G401 (cell line): Measurements from ENCODE around the gene CASP3. TPM values are rescaled to one million over a fixed set of nuclear protein-coding genes. Genes with fewer than 3 reads are reported as not detected.
"Not testable (repeated sequence)": the region's sequence is repeated elsewhere in the genome, so short reads cannot be mapped to it uniquely, and the experiment has no call there.

Source experiments
- DNase-seq: peaks from one replicate; pipeline ENCODE4 v3.0.0-alpha.2; 2015; ENCODE audit warnings: low spot score
- in situ Hi-C: cut with HindIII; loops from 2 replicates; pipeline ENCODE4 v1.10.0; 2016; ENCODE audit warnings: low sequenced_read_pairs, mixed read lengths
- total RNA-seq: library from RNA; depleted of rRNA; stranded (reverse); fragments of >200 nt; shearing (Covaris generic); gene quantifications from 2 replicates; pipeline ENCODE4 v1.2.3, GENCODE V29; 2014

Gene CASP3
- total RNA-seq, 1 experiment from 2014 or later, result 63.7 TPM

DNA sequence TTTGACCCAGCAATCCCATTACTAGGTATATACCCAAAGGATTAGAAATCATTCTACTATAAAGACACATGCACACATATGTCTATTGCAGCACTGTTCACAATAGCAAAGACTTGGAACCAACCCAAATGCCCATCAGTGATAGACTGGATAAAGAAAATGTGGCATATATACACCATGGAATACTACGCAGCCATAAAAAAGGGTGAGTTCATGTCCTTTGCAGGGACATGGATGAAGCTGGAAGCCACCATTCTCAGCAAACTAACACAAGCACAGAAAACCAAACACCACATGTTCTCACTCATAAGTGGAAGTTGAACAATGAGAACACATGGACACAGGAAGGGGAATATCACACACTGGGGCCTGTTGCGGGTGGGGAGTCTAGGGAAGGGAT lies 41.8 kb downstream of the CASP3 start:
- DNase-seq, in situ Hi-C loops: not testable (repeated sequence)

DNA sequence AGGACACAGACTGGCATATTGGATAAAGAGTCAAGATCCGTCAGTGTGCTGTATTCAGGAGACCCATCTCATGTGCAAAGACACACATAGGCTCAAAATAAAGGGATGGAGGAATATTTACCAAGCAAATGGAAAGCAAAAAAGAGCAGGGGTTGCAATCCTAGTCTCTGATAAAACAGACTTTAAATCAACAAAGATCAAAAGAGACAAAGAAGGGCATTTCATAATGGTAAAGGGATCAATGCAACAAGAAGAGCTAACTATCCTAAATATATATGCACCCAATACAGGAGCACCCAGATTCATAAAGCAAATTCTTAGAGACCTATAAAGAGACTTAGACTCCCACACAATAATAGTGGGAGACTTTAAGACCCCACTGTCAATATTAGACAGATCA lies 46.4 kb downstream of the CASP3 start:
- in situ Hi-C loops, result not testable (repeated sequence)

DNA sequence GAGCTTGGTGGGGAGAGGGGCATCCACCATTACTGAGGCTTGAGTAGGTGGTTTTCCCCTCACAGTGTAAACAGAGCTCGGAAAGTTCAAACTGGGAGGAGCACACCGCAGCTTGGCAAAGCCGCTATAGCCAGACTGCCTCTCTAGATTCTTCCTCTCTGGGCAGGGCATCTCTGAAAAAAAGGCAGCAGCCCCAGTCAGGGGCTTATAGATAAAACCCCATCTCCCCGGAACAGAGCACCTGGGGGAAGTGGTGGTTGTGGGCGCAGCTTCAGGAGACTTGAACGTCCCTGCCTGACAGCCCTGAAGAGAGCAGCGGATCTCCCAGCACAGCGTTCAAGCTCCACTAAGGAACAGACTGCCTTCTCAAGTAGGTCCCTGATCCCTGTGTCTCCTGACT lies 48.3 kb downstream of the CASP3 start:
- DNase-seq, in situ Hi-C loops: not testable (repeated sequence)

More for the DNA sequence above, 46.4 kb downstream of the CASP3 start:
- DNase-seq, result not testable (repeated sequence)

DNA sequence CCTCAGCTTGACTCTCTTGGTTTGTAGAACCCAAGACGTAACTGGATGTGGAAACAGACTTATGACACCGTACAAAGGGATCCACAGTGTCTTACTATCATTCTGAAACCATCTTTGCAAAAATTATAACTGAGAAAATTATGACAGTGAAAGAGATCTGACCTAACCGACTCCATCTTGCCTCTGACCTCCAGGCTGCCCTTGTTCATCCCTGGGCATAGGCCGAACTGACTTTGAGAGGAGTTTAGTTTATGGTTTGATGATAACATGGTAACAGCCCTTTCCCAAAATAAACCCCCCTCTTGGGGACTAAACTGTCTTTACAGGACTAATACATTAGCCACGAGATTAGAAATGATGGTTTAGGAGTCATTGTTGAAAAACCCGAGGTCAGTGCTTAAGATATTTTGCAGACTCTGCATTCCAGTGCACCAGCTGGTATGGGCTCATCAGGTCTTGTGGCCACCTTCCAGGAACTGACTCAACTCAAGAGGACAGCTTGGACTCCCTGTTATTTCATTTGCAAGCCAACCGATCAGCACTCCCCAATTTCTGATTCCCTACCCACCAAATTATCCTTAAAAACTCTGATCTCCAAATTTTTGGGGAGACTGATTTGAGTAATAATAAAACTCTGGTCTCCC lies 49.6 kb downstream of the CASP3 start:
- in situ Hi-C loops, result no loop called here
- no peak for DNase-seq

DNA sequence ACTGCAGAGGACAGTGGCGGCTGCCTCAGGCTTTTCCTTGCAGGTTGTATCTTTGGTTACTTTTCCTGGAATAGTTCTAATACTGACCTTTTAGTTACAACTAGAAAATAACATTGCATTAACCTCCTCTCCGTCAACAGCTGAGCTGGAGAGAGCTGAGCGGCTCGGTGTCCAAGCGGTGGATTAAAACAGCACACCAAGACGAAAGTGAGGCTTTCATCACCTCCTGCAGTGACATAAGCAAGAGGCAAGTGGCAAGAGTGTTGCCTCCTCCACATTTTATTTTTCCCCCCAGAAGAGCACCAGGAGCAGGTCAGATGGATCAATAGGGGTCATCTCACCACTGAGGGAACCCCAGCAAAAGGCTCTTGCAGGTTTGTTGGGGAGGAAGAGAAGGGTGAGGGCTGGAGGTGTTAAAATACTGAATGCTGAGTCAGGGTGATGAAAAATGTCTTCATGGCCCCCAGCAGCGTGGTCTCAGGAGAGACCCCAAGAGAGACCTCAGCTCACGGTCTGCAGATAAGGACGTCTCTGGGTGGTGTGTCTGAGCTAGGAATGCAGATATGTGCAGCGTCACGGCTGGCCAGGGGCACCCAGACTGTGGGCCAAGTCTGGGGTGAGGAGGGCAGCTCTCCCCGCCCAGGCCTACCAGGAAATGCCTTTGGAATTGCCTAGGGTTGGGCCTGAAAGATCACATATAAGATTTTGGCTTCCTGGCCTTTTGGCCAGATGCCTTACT lies 50.3 kb downstream of the CASP3 start:
- in situ Hi-C loops, result no loop called here
- no peak for DNase-seq

DNA sequence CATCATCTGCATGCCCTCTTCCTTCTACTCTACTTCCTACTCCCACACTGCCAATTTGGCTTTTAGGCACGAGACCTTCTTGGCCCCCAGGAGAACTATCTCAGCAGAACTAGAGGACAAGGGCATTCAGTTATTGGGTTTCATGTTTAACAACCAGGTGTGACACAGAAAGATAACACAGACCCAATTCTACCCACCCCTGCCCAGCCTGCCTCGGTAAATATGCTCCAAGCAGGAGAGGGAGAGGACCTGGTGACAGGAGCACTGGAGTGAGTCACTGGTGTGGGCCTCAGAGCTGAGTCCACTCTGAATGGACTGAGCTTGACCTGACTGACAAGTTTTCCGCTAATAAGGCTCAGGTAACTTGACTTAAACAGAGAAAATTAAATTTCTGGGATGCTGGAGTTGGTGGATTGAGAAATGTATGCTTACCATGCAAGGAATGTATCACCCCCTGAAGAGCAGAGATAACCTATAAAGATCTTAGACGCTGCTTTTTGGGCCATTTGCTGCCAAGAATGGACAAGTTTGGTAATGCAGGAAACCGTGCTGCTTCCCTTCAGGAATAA lies 52.5 kb downstream of the CASP3 start:
- in situ Hi-C loops, result no loop called here
- DNase-seq, result no peak

DNA sequence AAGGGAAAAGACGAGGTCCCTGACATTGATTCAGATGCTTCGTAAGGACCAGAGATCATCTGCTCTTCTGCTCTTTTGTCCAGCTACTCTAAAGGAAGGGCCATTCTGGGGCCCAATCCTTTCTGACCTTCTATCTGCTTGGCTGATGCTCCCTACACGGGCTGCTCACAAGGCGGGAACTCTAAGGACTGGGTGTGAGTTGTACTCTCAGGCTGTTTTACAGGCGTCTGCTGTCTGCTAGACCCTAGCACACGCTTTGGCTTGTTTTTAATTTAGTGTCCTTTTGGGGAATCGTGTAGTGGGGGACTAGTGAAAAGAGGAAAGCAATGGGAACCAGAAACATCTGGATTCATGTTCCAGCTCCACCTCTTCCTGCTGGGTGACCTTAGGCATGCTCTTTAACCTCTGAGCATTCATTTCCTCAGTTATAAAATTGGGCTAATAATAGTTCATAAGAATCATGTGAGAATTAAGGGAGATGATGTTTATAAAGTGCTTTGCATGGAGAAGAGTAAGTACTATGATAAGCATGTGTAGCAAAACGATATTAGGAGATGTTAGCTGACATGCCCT lies 53.1 kb downstream of the CASP3 start:
- DNase-seq, result no peak

DNA sequence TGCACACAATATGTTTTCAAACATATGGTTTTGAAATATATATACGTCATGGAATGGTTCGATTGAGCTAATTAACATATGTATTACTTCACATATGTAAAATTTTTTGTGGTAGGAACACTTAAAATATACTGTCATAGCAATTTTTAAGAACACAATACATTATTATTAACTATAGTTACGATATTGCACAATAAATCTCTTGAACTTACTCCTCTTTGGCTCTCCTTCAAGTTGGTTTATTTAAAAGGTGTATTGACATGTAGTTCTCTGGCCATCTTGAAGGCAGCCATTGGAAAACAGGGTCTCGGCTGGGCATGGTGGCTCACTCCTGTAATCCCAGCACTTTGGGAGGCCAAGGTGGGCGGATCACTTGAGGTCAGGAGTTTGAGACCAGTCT lies 53.8 kb downstream of the CASP3 start:
- in situ Hi-C loops, result no loop called here
- DNase-seq, result no peak

More for the DNA sequence above, 53.1 kb downstream of the CASP3 start:
- in situ Hi-C loops, result no loop called here

DNA sequence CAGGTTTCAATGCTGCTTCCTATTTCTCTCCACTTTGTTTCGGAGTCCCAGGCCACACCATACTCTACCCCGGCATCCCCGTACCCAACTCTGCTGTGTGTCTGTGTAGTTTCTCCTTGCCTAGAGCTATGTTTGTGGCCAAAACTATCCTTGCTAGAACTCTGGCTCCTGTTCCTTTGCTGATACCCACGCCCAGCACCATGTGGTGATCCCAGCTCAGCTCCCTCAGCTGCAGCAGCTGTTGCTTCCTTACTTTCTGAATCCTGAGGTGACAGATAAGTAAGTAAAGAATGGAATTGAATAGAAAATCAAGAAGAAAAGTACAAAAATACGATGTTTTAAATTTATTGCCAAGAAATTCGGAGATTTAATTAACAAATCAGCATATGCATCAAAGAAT lies 55.8 kb downstream of the CASP3 start:
- in situ Hi-C loops, result no loop called here
- no peak for DNase-seq

DNA sequence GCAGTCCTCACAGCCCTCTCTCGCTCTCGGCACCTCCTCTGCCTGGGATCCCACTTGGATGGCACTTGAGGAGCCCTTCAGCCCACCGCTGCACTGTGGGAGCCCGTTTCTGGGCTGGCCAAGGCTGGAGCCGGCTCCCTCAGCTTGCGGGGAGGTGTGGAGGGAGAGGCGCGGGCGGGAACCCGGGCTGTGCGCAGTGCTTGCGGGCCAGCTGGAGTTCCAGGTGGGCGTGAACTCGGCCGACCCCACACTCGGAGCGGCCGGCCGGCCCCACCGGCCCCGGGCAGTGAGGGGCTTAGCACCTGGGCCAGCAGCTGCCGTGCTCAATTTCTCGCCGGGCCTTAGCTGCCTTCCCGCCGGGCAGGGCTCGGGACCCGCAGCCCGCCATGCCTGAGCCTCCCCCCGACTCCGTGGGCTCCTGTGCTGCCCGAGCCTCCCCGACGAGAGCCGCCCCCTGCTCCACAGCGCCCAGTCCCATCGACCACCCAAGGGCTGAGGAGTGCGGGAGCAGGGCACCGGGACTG lies 57.4 kb downstream of the CASP3 start:
- in situ Hi-C loops, DNase-seq: not testable (repeated sequence)

DNA sequence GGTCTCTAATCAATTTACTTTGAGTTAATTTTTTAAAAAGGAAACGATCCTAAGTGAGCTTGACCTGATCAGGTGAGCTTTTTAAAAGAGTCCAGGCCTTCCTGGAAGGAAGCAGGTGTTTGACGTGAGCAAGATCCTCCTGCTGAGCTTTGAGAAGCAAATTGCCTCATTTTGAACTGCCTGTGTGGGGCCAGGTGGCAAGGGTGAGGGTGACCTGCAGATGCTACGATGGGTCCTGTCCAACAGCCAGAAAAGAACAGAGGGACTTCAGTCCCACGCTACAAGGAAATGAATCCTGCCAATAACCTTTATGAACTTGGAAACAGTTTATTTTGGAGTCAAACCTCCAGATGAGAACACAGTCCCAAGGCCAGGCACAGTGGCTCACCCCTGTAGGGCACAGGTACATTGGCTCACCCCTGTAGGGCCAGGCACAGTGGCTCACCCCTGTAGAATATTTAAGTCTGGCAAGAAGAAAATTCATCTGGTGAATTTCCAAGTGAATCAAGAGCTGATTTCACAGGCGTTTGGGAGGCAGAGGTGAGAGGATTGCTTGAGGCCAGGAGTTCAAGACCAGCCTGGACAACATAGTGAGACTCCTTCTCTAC lies 58.1 kb downstream of the CASP3 start:
- DNase-seq, result no peak
- in situ Hi-C loops, result no loop called here

DNA sequence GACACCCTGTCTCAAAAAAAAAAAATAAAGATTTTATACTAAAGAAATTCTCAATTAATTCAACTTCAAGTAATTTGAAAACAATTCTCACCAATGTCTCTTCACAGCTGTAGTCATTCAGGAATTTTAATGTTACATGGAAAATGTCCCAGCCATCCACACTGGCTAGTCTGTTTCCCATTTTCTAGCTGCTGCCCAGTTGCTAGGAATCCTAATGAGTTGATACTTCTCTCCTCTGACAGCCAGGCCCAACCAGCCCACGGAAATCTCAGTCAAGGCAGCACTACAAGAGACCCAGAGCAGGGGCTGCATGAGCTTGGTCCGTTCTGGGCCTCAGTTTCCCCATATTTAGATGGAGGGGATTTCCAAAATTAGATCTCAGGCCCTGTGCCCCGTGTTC lies 59.1 kb downstream of the CASP3 start:
- in situ Hi-C loops, result no loop called here
- peak; percentile 10 for DNase-seq

DNA sequence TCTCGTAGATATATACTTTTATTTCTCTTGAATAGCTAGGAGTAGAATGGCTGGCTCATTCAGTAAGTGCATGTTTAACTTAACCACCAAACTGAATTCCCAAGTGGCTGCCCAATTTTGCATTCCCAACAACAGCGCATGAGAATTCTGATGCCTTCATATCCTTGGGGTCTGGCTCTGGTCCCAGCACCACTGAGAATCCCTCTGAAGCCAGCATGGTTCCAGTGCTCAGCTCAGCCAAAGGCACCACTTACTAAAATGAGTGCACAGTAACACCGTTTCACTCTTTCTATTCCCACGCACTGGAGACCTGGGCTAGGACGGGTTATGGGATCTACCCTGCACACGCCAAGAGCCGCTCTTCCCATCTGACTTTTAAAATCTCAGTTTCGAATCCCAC lies 60.4 kb downstream of the CASP3 start:
- in situ Hi-C loops, result no loop called here
- no peak for DNase-seq

DNA sequence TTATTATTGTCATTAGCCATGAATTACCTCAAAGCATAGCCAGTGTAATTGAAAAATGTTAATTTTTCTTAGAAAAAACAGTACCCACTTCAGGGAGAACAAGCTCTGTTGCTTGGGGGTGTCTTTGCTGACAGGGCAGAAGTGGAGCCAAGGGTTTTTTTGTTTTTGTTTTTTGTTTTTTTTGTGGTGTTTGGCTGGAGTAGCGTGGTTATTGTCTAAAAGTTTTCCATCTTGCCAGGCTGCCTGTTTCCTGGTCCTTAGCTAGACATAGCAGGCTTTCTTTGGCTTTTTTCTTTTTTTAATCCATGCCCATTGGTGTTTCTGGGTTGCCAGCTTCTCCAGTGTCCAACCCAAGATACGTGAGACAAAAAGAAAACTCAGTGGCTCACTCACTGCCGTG lies 61.5 kb downstream of the CASP3 start:
- no peak for DNase-seq
- in situ Hi-C loops, result no loop called here

DNA sequence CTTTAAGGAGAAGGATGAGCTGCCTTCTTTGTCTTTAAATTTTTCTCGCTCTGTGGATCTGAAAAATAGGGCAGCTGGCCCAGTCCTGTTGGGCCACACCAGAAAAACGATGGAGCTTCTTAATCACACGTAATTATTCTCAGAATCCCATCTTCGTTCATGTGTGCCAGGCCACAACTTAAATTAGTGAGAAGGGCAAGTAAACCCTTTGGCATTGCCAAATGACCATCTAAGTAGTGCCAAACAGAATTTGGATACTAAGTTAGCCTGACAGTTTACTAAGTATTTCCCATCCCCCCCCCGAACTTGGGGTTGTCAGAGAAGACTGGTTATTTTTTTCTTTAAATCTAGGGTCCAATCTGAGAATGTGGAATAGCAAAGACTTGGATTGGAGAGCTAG lies 62.0 kb downstream of the CASP3 start:
- in situ Hi-C loops, result no loop called here
- DNase-seq, result no peak

DNA sequence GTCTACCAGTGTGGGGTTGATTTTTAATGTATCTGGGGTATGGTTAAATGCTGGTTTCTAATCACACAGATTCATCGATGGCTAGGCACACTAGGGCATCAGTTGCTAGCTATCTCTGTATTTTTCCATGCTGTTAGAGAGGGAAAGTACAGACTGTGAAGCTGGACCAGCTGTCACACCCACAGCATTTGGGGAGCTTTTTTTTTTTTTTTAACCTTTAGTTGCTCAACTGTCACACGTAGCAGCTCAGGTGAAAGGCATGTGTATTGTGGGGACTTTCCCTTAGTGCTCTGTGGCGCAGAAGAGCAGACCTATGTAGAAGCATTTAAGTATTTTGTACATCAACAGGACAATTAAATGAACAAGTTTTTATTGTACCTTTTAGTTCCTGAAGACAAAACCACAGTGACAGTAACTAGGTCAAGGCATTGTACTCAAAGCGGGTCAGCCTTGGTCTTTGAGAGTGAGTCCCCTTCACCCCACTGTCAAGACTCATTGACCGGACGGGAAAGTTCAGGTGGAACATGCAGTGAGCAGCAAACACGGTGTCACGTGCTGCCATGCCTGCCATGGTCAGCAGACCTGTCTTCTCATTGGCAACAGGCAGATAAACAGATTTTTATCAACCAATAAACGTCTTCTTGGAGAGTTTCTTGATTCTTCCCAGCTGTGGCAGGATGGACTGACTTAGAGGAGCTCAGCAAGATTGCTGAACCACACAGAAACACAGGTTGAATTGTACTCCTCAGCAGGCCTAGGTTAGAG lies 65.3 kb downstream of the CASP3 start:
- in situ Hi-C loops, result no loop called here
- no peak for DNase-seq
